B cell (primary cell): ENCODE results near the gene TALDO1.

ENCODE experiments used
- CTCF ChIP-seq: fragments of 200-600 bp; IDR thresholded peaks from one replicate; pipeline ENCODE4 v1.8.0; 2022; ENCODE audit warnings: antibody characterized with exemption, mild to moderate bottlenecking
- EZH2 ChIP-seq: IDR thresholded peaks from 2 replicates; pipeline ENCODE4 v1.6.1; 2012; ENCODE audit warnings: borderline replicate concordance, low read depth, mild to moderate bottlenecking, moderate library complexity, low read length; ENCODE audit not compliant: insufficient read depth, poor library complexity, severe bottlenecking

- no peak for TF ChIP-seq CTCF
- TF ChIP-seq EZH2: no peak
Observed at GRCh38 chr11:702462-703461, 44.5 kb upstream of the TALDO1 start.
